Liver (tissue), 3 donors: ENCODE measurements around the gene SARDH.

Experiments
- CTCF ChIP-seq: fragments of 150-350 bp; IDR thresholded peaks from 2 replicates; pipeline ENCODE4 v1.5.1; 2017; ENCODE audit warnings: improper control_type of control experiment, low read depth, low read length; ENCODE audit not compliant: missing input control
- EGR1 ChIP-seq, 2 donors: IDR thresholded peaks; 2 replicates each; pipeline ENCODE4 v1.6.1; 2016 to 2018; ENCODE audit warnings: antibody characterized with exemption in 2 of 2, low read depth in 2 of 2
- donor health status: healthy.
- donor health status: healthy.

GRCh38 chr9:133781828-133782135, 43.6 kb upstream of the SARDH start:
- TF ChIP-seq CTCF: no peak
- no peak for TF ChIP-seq EGR1 (IDR thresholded peaks at IDR 0.05; ENCODE audit: low read depth in 2 of 2)
